ENCODE results near the gene PLA2G2C. TPM values are rescaled to one million over a fixed set of nuclear protein-coding genes. Genes with fewer than 3 reads are reported as not detected.

PLA2G2C gene
- total RNA-seq, 1 donor from 2014 or later: not detected

DNA sequence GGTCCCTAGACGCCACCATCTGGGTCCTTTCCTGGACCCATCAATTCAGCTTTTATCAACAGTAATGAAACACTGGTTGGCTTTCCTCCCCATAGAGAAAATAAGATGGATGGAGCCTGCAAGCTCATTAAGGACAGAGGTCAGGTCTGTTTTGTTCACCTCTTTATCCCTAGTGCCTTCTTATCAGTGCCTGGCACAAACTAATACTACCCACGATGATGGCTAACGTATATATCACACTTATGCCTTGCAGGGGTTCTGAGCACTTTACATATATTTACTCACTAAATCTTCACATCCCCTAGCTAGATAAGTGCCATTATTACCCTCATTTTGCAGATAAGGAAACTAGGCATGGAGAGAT is 5.5 kb downstream of the PLA2G2C start:
- intact Hi-C loops (cut with DNase I): no loop called here
- Histone ChIP-seq H3K9me3 (no peaks in the 10 kb centered on the region), H3K27me3 (no peaks in the 10 kb centered on the region), H3K27ac (no peak overlapping the region), H3K4me1 (peaks cover 2% of the 10 kb centered on the region), H3K36me3 (no peaks in the 10 kb centered on the region), H3K4me3 (no peak overlapping the region)
- DNase-seq (ENCODE audit: extremely low spot score in 2 of 2): no peak
- TF ChIP-seq, protein P1, sequence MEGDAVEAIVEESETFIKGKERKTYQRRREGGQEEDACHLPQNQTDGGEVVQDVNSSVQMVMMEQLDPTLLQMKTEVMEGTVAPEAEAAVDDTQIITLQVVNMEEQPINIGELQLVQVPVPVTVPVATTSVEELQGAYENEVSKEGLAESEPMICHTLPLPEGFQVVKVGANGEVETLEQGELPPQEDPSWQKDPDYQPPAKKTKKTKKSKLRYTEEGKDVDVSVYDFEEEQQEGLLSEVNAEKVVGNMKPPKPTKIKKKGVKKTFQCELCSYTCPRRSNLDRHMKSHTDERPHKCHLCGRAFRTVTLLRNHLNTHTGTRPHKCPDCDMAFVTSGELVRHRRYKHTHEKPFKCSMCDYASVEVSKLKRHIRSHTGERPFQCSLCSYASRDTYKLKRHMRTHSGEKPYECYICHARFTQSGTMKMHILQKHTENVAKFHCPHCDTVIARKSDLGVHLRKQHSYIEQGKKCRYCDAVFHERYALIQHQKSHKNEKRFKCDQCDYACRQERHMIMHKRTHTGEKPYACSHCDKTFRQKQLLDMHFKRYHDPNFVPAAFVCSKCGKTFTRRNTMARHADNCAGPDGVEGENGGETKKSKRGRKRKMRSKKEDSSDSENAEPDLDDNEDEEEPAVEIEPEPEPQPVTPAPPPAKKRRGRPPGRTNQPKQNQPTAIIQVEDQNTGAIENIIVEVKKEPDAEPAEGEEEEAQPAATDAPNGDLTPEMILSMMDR (IDR thresholded peaks at IDR 0.05): no peak
- TF ChIP-seq POLR2AphosphoS5 (IDR thresholded peaks at IDR 0.05; ENCODE audit: insufficient read depth in 1 of 2, low read depth in 1 of 2) (no peak), POLR2A (IDR thresholded peaks at IDR 0.05) (no peak)

GRCh38 chr1:20180129-20180843 is 6.0 kb downstream of the PLA2G2C start:
- Histone ChIP-seq H3K27me3 (no peaks in the 10 kb centered on the region), H3K9me3 (no peaks in the 10 kb centered on the region), H3K4me3 (no peak overlapping the region), H3K27ac (no peak overlapping the region), H3K36me3 (no peaks in the 10 kb centered on the region), H3K4me1 (no peaks in the 10 kb centered on the region)
- intact Hi-C loops (cut with DNase I): no loop called here
- DNase-seq (ENCODE audit: extremely low spot score in 2 of 2): no peak
- TF ChIP-seq POLR2AphosphoS5 (IDR thresholded peaks at IDR 0.05; ENCODE audit: insufficient read depth in 1 of 2, low read depth in 1 of 2) (no peak), POLR2A (IDR thresholded peaks at IDR 0.05) (no peak)
- TF ChIP-seq, protein P1 (IDR thresholded peaks at IDR 0.05): no peak

- H3K4me1 ChIP-seq: no peaks in the 10 kb centered on the region
- no peaks in the 10 kb centered on the region for H3K27me3 ChIP-seq
- DNase-seq (ENCODE audit: extremely low spot score in 2 of 2): no peak
- H3K27ac ChIP-seq: no peak overlapping the region
- intact Hi-C loops (cut with DNase I): no loop called here
- H3K9me3 ChIP-seq: no peaks in the 10 kb centered on the region
- no peak overlapping the region for H3K4me3 ChIP-seq
- H3K36me3 ChIP-seq: no peaks in the 10 kb centered on the region
- TF ChIP-seq, protein P1 (IDR thresholded peaks at IDR 0.05): no peak
- TF ChIP-seq POLR2A (IDR thresholded peaks at IDR 0.05): no peak
- no peak for TF ChIP-seq POLR2AphosphoS5 (IDR thresholded peaks at IDR 0.05; ENCODE audit: insufficient read depth in 1 of 2, low read depth in 1 of 2)
These were observed 6.8 kb downstream of the PLA2G2C start for GRCh38 chr1:20179371-20180128.

DNA sequence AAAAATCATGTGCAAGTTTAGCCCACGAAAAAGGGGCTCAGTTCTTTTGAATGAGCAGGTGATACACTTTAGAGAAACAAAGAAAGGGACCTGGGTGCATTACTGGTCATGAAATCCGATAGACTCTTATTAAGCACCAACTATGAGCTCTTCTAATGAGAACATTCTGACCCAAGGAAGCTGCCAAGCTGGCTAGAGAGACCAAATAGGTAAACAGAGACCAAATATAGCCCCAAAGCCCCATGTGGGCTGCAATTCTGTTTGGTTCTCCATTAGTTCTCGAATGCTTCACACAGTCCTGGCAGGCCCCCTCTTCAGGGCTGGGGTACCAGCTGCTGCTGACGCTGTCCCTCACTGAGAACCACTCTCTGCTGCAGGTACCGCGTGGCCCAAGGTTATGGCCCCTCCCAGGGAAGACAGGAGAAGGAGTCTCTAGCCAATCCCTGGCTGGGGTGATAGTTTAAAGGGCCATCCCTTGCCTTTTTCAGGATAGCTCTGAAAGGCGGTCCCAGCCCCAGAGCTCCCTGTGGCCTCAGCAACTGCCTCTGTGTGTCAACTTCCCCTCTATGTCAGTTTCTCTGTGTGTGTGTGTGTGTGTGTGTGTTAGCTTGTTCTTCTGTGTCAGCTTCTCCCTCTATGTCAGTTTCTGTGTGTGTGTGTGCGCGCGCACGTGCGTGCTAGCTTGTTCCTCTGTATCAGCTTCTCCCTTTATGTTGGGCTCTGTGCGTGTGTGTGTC is 7.5 kb downstream of the PLA2G2C start:
- intact Hi-C loops (cut with DNase I): no loop called here
- H3K9me3 ChIP-seq: no peaks in the 10 kb centered on the region
- no peaks in the 10 kb centered on the region for H3K36me3 ChIP-seq
- TF ChIP-seq POLR2A (IDR thresholded peaks at IDR 0.05): no peak
- TF ChIP-seq POLR2AphosphoS5 (IDR thresholded peaks at IDR 0.05; ENCODE audit: insufficient read depth in 1 of 2, low read depth in 1 of 2): no peak
- TF ChIP-seq, protein P1 (IDR thresholded peaks at IDR 0.05): no peak
- H3K4me3 ChIP-seq: no peak overlapping the region
- no peaks in the 10 kb centered on the region for H3K4me1 ChIP-seq
- DNase-seq (ENCODE audit: extremely low spot score in 2 of 2): no peak
- H3K27me3 ChIP-seq: no peaks in the 10 kb centered on the region
- no peak overlapping the region for H3K27ac ChIP-seq

Measured in vagina (tissue), 2 donors.